Measurements from ENCODE around the gene CCN2.
A peak's percentile ranks its signal among the peaks of the same experiment; 100 is the strongest.

Gene CCN2

GRCh38 chr6:131950767-131951575 is at the start of gene CCN2:
Gene CCN2 (minus strand): TSS chr6:131951372. CDS start chr6:131951172, 200 bp downstream.
- peak; percentile 92 for DNase-seq (ENCODE audit: low spot score)

GRCh38 chr6:132000296-132000695 is 49.1 kb upstream of the CCN2 start:
- no peak for DNase-seq (ENCODE audit: low spot score)

GRCh38 chr6:131999545-132000146 is 48.5 kb upstream of the CCN2 start:
- no peak for DNase-seq (ENCODE audit: low spot score)

GRCh38 chr6:131998255-131998982 is 47.2 kb upstream of the CCN2 start:
- DNase-seq (ENCODE audit: low spot score), result no peak

GRCh38 chr6:131997429-131998153 is 46.4 kb upstream of the CCN2 start:
- no peak for DNase-seq (ENCODE audit: low spot score)

GRCh38 chr6:131995917-131996316 is 44.7 kb upstream of the CCN2 start:
- peak; percentile 81 for DNase-seq (ENCODE audit: low spot score)

- DNase-seq (ENCODE audit: low spot score), result no peak
Observed at GRCh38 chr6:131992557-131992956, 41.4 kb upstream of the CCN2 start.

GRCh38 chr6:131989036-131989435 is 37.9 kb upstream of the CCN2 start:
- DNase-seq (ENCODE audit: low spot score), result no peak

GRCh38 chr6:131982740-131983259 is 31.6 kb upstream of the CCN2 start:
- peak; percentile 66 for DNase-seq (ENCODE audit: low spot score)

GRCh38 chr6:131981624-131981978 is 30.4 kb upstream of the CCN2 start:
- DNase-seq (ENCODE audit: low spot score), result no peak

GRCh38 chr6:131980791-131981623 is 29.8 kb upstream of the CCN2 start:
- DNase-seq (ENCODE audit: low spot score), result no peak

GRCh38 chr6:131980338-131980790 is 29.2 kb upstream of the CCN2 start:
- DNase-seq (ENCODE audit: low spot score), result no peak

GRCh38 chr6:131979515-131980337 is 28.6 kb upstream of the CCN2 start:
- peak; percentile 67 for DNase-seq (ENCODE audit: low spot score)

- no peak for DNase-seq (ENCODE audit: low spot score)
Observed at GRCh38 chr6:131978522-131978921, 27.4 kb upstream of the CCN2 start.

GRCh38 chr6:131976545-131977061 is 25.4 kb upstream of the CCN2 start:
- DNase-seq (ENCODE audit: low spot score), result no peak

GRCh38 chr6:131972741-131973140 is 21.6 kb upstream of the CCN2 start:
- DNase-seq (ENCODE audit: low spot score), result no peak

GRCh38 chr6:131970076-131970859 is 19.1 kb upstream of the CCN2 start:
- no peak for DNase-seq (ENCODE audit: low spot score)

- no peak for DNase-seq (ENCODE audit: low spot score)
Observed at GRCh38 chr6:131968656-131969055, 17.5 kb upstream of the CCN2 start.

- no peak for DNase-seq (ENCODE audit: low spot score)
Observed at GRCh38 chr6:131967948-131968347, 16.8 kb upstream of the CCN2 start.
